Neuronal stem cell (in vitro differentiated cells): ENCODE data around the gene VWC2. TPM values are rescaled to one million over a fixed set of nuclear protein-coding genes. Genes with fewer than 3 reads are reported as not detected.
A peak's percentile ranks its signal among the peaks of the same experiment; 100 is the strongest.

Experiments used
- DNase-seq: peaks from one replicate; pipeline ENCODE4 v3.0.0-alpha.2; 2013; ENCODE audit warnings: low spot score
- H2AFZ ChIP-seq: one replicate; pipeline ENCODE4 v1.6.1; 2013; ENCODE audit warnings: mild to moderate bottlenecking, low read length, inconsistent platforms
- H2AK5ac ChIP-seq: 2 replicates; pipeline ENCODE4 v1.6.1; 2013; ENCODE audit warnings: low read depth, mild to moderate bottlenecking, inconsistent platforms, low read length, moderate library complexity, mixed read lengths
- H2BK120ac ChIP-seq: 2 replicates; pipeline ENCODE4 v1.6.1; 2013; ENCODE audit warnings: low read depth, mild to moderate bottlenecking, inconsistent platforms, low read length, moderate library complexity, mixed read lengths
- H2BK12ac ChIP-seq: one replicate; pipeline ENCODE4 v1.6.1; 2013; ENCODE audit warnings: low read length, inconsistent platforms
- H2BK15ac ChIP-seq: 2 replicates; pipeline ENCODE4 v1.6.1; 2013; ENCODE audit warnings: mild to moderate bottlenecking, low read length, inconsistent platforms, mixed read lengths
- H2BK5ac ChIP-seq: one replicate; pipeline ENCODE4 v1.6.1; 2013; ENCODE audit warnings: inconsistent platforms, mild to moderate bottlenecking, low read length, moderate library complexity
- H3K14ac ChIP-seq: one replicate; pipeline ENCODE4 v1.6.1; 2013; ENCODE audit warnings: low read length, inconsistent platforms
- H3K18ac ChIP-seq: 2 replicates; pipeline ENCODE4 v1.6.1; 2013; ENCODE audit warnings: low read length, inconsistent platforms
- H3K23ac ChIP-seq: 2 replicates; pipeline ENCODE4 v1.6.1; 2013; ENCODE audit warnings: low read depth, mild to moderate bottlenecking, mixed read lengths, low read length, inconsistent platforms; ENCODE audit not compliant: poor library complexity
- H3K27ac ChIP-seq: replicated peaks from 3 replicates; pipeline ENCODE4 v1.5.1; 2013; ENCODE audit warnings: low read length, inconsistent platforms
- H3K27me3 ChIP-seq, 3 experiments: 2 replicates each; pipeline ENCODE4 v1.6.1; 2013; ENCODE audit warnings: low read length in 3 of 3, mild to moderate bottlenecking in 2 of 3, inconsistent platforms in 1 of 3, low read depth in 1 of 3, mixed read lengths in 1 of 3, moderate library complexity in 1 of 3; ENCODE audit not compliant: control insufficient read depth in 3 of 3, insufficient read depth in 3 of 3
- H3K36me3 ChIP-seq, 2 donors: replicated peaks in 1 of 2; 2 replicates each; pipeline ENCODE4 v1.6.1; 2013; ENCODE audit warnings: low read length in 2 of 2; ENCODE audit not compliant: control insufficient read depth in 2 of 2, insufficient read depth in 2 of 2
- H3K4ac ChIP-seq: 2 replicates; pipeline ENCODE4 v1.6.1; 2013; ENCODE audit warnings: inconsistent platforms, mild to moderate bottlenecking, low read length, moderate library complexity
- H3K4me1 ChIP-seq, 2 donors: 1 replicate in 1 of 2; 2 replicates in 1 of 2; pipeline ENCODE4 v1.6.1; 2013; ENCODE audit warnings: low read length in 2 of 2, low read depth in 1 of 2; ENCODE audit not compliant: control insufficient read depth in 2 of 2, insufficient read depth in 1 of 2
- H3K4me2 ChIP-seq: one replicate; pipeline ENCODE4 v1.6.1; 2013; ENCODE audit warnings: mild to moderate bottlenecking, low read length, inconsistent platforms; ENCODE audit not compliant: insufficient read depth, poor library complexity, severe bottlenecking
- H3K4me3 ChIP-seq, 2 donors: 2 replicates each; pipeline ENCODE4 v1.5.1; 2013; ENCODE audit warnings: low read length in 2 of 2, mild to moderate bottlenecking in 2 of 2, inconsistent platforms in 1 of 2, moderate library complexity in 1 of 2
- H3K79me1 ChIP-seq: one replicate; pipeline ENCODE4 v1.6.1; 2013; ENCODE audit warnings: low read depth, mild to moderate bottlenecking, inconsistent platforms, low read length, moderate library complexity
- H3K9ac ChIP-seq: one replicate; pipeline ENCODE4 v1.6.1; 2013; ENCODE audit warnings: mild to moderate bottlenecking, low read depth, low read length, inconsistent platforms; ENCODE audit not compliant: poor library complexity
- H3K9me3 ChIP-seq, 2 donors: replicated peaks in 1 of 2; 2 replicates each; pipeline versions ENCODE3 to v1.6.1; 2013; ENCODE audit warnings: low read length in 2 of 2, mild to moderate bottlenecking in 2 of 2, inconsistent platforms in 1 of 2, low read depth in 1 of 2, mixed read lengths in 1 of 2, moderate library complexity in 1 of 2; ENCODE audit not compliant: control insufficient read depth in 2 of 2, insufficient read depth in 1 of 2
- H4K8ac ChIP-seq: one replicate; pipeline ENCODE4 v1.6.1; 2013; ENCODE audit warnings: low read depth, mild to moderate bottlenecking, inconsistent platforms, low read length, moderate library complexity
- H4K91ac ChIP-seq: one replicate; pipeline ENCODE4 v1.6.1; 2013; ENCODE audit warnings: low read length, low read depth, mild to moderate bottlenecking, inconsistent platforms; ENCODE audit not compliant: poor library complexity
- WGBS, 2 donors: extraction: QIAGEN DNeasy Blood & Tissue Kit; methylation state at CpG; one replicate each; pipeline ENCODE4 v1.1.7; 2013; ENCODE audit warnings: missing lambda C conversion rate in 2 of 2, mixed read lengths in 1 of 2; ENCODE audit not compliant: insufficient read length in 2 of 2, insufficient replicate concordance in 1 of 2; ENCODE audit errors: extremely low coverage in 2 of 2; 5-methylcytosine and 5-hydroxymethylcytosine counted together
- polyA plus RNA-seq, 2 experiments: library from polyadenylated mRNA; stranded (reverse); fragments of 200-250 nt; gene quantifications; one replicate each; pipeline ENCODE4 v1.2.3, GENCODE V29; 2013

The VWC2 gene
- polyA plus RNA-seq (2013, experiment 1 of 2), result 0.32 TPM
- 0.33 TPM for polyA plus RNA-seq (2013, experiment 2 of 2)

DNA sequence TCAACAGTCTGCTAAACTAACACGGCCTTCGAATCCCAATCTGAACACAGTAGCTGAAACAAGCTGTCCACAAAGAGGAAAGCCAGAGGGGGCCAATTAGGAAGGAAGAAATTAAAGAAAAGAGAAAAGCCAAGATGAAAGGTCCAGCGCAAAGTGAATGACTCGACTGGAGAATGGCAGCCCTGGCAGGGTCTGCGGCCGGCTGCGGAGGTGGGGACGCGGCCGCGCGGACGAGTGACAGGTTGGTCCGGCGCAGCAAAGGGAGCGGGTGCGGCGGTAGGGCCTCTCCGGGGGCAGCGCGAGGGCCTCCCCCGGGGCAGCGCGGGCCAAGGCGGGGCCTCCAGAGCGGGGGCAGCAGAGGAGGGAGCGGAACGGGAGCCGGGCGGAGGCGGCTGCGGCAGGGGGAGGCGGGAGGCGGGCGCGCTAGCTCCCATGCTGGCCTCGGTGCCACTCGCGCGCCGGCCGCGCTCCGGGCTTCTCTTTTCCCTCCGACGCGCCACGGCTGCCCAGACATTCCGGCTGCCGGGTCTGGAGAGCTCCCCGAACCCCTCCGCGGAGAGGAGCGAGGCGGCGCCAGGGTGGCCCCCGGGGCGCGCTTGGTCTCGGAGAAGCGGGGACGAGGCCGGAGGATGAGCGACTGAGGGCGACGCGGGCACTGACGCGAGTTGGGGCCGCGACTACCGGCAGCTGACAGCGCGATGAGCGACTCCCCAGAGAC lies at the start of gene VWC2:
Gene VWC2 (plus strand): TSS at position 421 of the 718 bp plus-strand sequence. CDS start 1,798 bp downstream, outside the sequence.
- Histone ChIP-seq H3K4me3 (peak within 1 kb of the TSS; percentile 17 to 85), H3K27me3 (peaks cover 7 to 73% (median 24%) of the 10 kb centered on the region in 3 experiments)
- DNase-seq, result peak; percentile 69

DNA sequence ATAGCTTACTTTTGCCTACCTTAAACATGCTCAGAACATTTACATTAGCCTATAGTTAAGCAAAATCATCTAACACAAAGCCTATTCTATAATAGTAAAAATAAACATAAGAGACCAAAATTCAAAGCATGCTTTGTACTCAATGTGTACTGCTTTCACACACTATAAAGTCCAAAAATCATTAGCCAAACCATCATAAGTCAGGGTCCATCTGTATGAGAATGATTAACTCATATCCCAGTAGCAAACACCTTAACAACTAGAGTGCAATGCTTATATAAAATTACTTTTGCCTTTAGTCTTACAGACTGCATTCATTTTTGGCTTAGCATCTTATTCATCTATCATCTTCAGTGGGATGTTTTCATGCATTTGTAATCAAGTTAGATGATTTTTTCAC lies 49.4 kb upstream of the VWC2 start:
- Histone ChIP-seq H3K27me3 (no peaks in the 10 kb centered on the region), H2BK5ac (no peak overlapping the region), H2AK5ac (no peak overlapping the region), H3K4ac (no peak overlapping the region), H3K18ac (no peak overlapping the region), H3K79me1 (no peaks in the 10 kb centered on the region), H3K9me3 (no peaks in the 10 kb centered on the region), H3K23ac (no peak overlapping the region), H2BK12ac (no peak overlapping the region), H4K8ac (no peak overlapping the region), H4K91ac (no peak overlapping the region), H2AFZ (no peak overlapping the region), H3K9ac (no peak overlapping the region), H3K4me2 (no peak overlapping the region), H3K4me3 (no peak overlapping the region), H3K27ac (no peak overlapping the region), H2BK120ac (no peak overlapping the region), H2BK15ac (no peak overlapping the region), H3K4me1 (no peaks in the 10 kb centered on the region), H3K36me3 (no peaks in the 10 kb centered on the region), H3K14ac (no peak overlapping the region)
- DNase-seq, result no peak

More for the DNA sequence above, at the start of gene VWC2:
- Histone ChIP-seq H2AFZ (peak within 1 kb of the TSS; percentile 80), H3K9me3 (no peaks in the 10 kb centered on the region), H4K91ac (no peak within 1 kb of the TSS), H2BK5ac (no peak within 1 kb of the TSS), H3K18ac (peak within 1 kb of the TSS; percentile 78), H2BK12ac (no peak within 1 kb of the TSS), H3K9ac (peak within 1 kb of the TSS; percentile 70), H3K23ac (peak within 1 kb of the TSS; percentile 8), H3K36me3 (no peaks in the 10 kb centered on the region), H3K4me2 (peak within 1 kb of the TSS; percentile 100), H4K8ac (no peak within 1 kb of the TSS), H3K4me1 (peaks cover 0 to 4% of the 10 kb centered on the region in 2 donors), H2AK5ac (no peak within 1 kb of the TSS), H2BK120ac (no peak within 1 kb of the TSS), H2BK15ac (peak within 1 kb of the TSS; percentile 25), H3K27ac (no peak within 1 kb of the TSS), H3K14ac (no peak within 1 kb of the TSS), H3K79me1 (no peaks in the 10 kb centered on the region), H3K4ac (no peak within 1 kb of the TSS)
- no CpG with 5 or more reads among the region's 75 CpGs for whole genome bisulfite sequencing, 2 donors

DNA sequence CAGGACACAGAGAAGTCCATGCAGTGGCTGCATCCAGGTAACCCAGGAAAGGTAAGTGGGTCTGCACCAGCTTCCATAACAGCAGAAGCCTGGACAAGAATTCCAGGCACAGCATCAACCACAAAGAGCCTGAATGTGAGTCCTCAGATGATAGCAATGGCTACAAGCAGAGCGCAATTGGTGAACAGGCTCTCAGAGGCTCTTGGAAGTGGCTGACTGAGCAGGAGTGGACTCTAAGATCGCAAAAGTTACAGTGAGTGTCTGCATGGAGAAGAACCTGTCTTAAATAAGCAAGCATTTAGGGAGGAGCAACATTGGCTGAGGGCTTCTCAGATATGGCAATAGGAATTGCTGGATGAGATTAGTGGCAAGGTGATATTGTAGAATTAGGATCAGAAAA lies 41.6 kb upstream of the VWC2 start:
- no peak overlapping the region for H3K23ac ChIP-seq
- no peak overlapping the region for H4K91ac ChIP-seq
- H3K9me3 ChIP-seq, result no peaks in the 10 kb centered on the region
- H3K36me3 ChIP-seq, result no peaks in the 10 kb centered on the region
- H3K27ac ChIP-seq, result no peak overlapping the region
- H2BK5ac ChIP-seq, result no peak overlapping the region
- H3K4ac ChIP-seq, result no peak overlapping the region
- no peak overlapping the region for H2BK120ac ChIP-seq
- DNase-seq, result no peak
- no peak overlapping the region for H2BK12ac ChIP-seq
- H3K14ac ChIP-seq, result no peak overlapping the region
- no peak overlapping the region for H2AK5ac ChIP-seq
- no peaks in the 10 kb centered on the region for H3K27me3 ChIP-seq
- H3K4me2 ChIP-seq, result no peak overlapping the region
- no peaks in the 10 kb centered on the region for H3K4me1 ChIP-seq
- no peak overlapping the region for H4K8ac ChIP-seq
- no CpG with 5 or more reads among the region's 2 CpGs for WGBS, 2 donors
- H3K79me1 ChIP-seq, result no peaks in the 10 kb centered on the region
- no peak overlapping the region for H3K9ac ChIP-seq
- no peak overlapping the region for H2AFZ ChIP-seq
- no peak overlapping the region for H3K4me3 ChIP-seq
- H3K18ac ChIP-seq, result no peak overlapping the region
- H2BK15ac ChIP-seq, result no peak overlapping the region

DNA sequence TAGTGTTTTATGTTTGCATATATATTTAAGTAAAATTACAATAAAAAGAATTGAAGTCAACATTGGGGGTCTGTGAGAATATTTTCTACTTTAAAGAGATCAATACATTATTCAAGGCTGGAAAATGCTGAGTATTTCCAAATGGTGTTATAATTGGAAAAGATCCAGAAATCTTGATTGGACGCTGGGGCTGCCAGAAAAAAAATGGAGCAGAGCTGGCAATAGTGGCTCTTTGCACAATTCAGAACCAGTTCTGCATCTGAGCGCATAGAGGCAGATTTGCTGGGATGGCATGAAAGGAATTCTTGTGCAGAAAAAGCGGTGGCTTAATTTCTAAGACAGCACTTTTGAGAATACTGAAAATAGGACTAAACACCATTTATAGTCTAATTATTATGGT lies 10.8 kb upstream of the VWC2 start:
- no peak overlapping the region for H3K4me2 ChIP-seq
- no peak overlapping the region for H2AK5ac ChIP-seq
- no peak overlapping the region for H3K27ac ChIP-seq
- no peak overlapping the region for H2BK15ac ChIP-seq
- H3K18ac ChIP-seq, result no peak overlapping the region
- H3K23ac ChIP-seq, result no peak overlapping the region
- no peak overlapping the region for H2AFZ ChIP-seq
- H3K4ac ChIP-seq, result no peak overlapping the region
- no peak for DNase-seq
- H3K9ac ChIP-seq, result no peak overlapping the region
- H3K4me1 ChIP-seq, result no peaks in the 10 kb centered on the region
- H3K4me3 ChIP-seq, result no peak overlapping the region
- H2BK12ac ChIP-seq, result no peak overlapping the region
- no peaks in the 10 kb centered on the region for H3K79me1 ChIP-seq
- H3K9me3 ChIP-seq, result peaks cover 0 to 1% of the 10 kb centered on the region in 2 donors
- WGBS, 2 donors, result no CpG with 5 or more reads among the region's 3 CpGs
- H2BK120ac ChIP-seq, result no peak overlapping the region
- H4K91ac ChIP-seq, result no peak overlapping the region
- no peak overlapping the region for H2BK5ac ChIP-seq
- no peaks in the 10 kb centered on the region for H3K36me3 ChIP-seq
- H3K14ac ChIP-seq, result no peak overlapping the region
- H3K27me3 ChIP-seq, result no peaks in the 10 kb centered on the region
- H4K8ac ChIP-seq, result no peak overlapping the region
